22Rv1 (cell line): ENCODE data around the gene ZDHHC8.

Experiments used
- H3K27ac ChIP-seq: fragments of 450-650 bp; 2 replicates; pipeline ENCODE4 v1.5.1; 2017
- CTCF ChIP-seq: fragments of 450-650 bp; IDR thresholded peaks from 2 replicates; pipeline ENCODE4 v1.5.1; 2017; ENCODE audit warnings: mild to moderate bottlenecking
- ZFX ChIP-seq: fragments of 450-650 bp; IDR thresholded peaks from 2 replicates; pipeline ENCODE4 v1.6.1; 2017; ENCODE audit warnings: antibody characterized with exemption, borderline replicate concordance

ZDHHC8 gene

GRCh38 chr22:20191803-20192202 is 60.2 kb downstream of the ZDHHC8 start:
- no peak overlapping the region for H3K27ac ChIP-seq
- TF ChIP-seq ZFX (no peak), CTCF (no peak)

- no peak for TF ChIP-seq ZFX
- TF ChIP-seq CTCF: no peak
Measured at GRCh38 chr22:20192293-20192971, 60.8 kb downstream of the ZDHHC8 start.

GRCh38 chr22:20192972-20193760 is 61.6 kb downstream of the ZDHHC8 start:
- no peak overlapping the region for H3K27ac ChIP-seq
- TF ChIP-seq CTCF: no peak
- TF ChIP-seq ZFX: no peak

More at GRCh38 chr22:20192293-20192971, 60.8 kb downstream of the ZDHHC8 start:
- H3K27ac ChIP-seq: no peak overlapping the region

GRCh38 chr22:20193761-20194494 is 62.3 kb downstream of the ZDHHC8 start:
- no peak overlapping the region for H3K27ac ChIP-seq

GRCh38 chr22:20194681-20195593 is 63.3 kb downstream of the ZDHHC8 start:
- H3K27ac ChIP-seq: no peak overlapping the region
- TF ChIP-seq CTCF: no peak
- no peak for TF ChIP-seq ZFX

More at GRCh38 chr22:20193761-20194494, 62.3 kb downstream of the ZDHHC8 start:
- TF ChIP-seq ZFX (no peak), CTCF (no peak)

- H3K27ac ChIP-seq: no peak overlapping the region
- no peak for TF ChIP-seq ZFX
- TF ChIP-seq CTCF: no peak
Measured at GRCh38 chr22:20196094-20196842, 64.7 kb downstream of the ZDHHC8 start.
